GM19043 (cell line): ENCODE measurements around the gene IDI1.
"Not testable (repeated sequence)": the region's sequence is repeated elsewhere in the genome, so short reads cannot be mapped to it uniquely, and the experiment has no call there.

ENCODE experiments used
- ATAC-seq: cut with Tn5 transposase; IDR thresholded peaks from one replicate; pipeline ENCODE4 v1.9.1; 2021; ENCODE audit warnings: low read depth; ENCODE audit not compliant: unreplicated experiment

IDI1 gene

GRCh38 chr10:1048732-1049424, at the start of gene IDI1:
Gene IDI1 (minus strand): TSS chr10:1049119. CDS start chr10:1049003, 116 bp downstream.
- peak; percentile 82 for ATAC-seq

- no peak for ATAC-seq
These were observed 48.5 kb upstream of the IDI1 start for GRCh38 chr10:1097436-1097835.

- no peak for ATAC-seq
These were observed 47.5 kb upstream of the IDI1 start for GRCh38 chr10:1096287-1096889.

- no peak for ATAC-seq
These were observed 46.6 kb upstream of the IDI1 start for GRCh38 chr10:1095498-1095897.

GRCh38 chr10:1094112-1095057, 45.5 kb upstream of the IDI1 start:
- peak; percentile 51 for ATAC-seq

- no peak for ATAC-seq
These were observed 44.8 kb upstream of the IDI1 start for GRCh38 chr10:1093696-1094095.

GRCh38 chr10:1090696-1091095, 41.8 kb upstream of the IDI1 start:
- no peak for ATAC-seq

GRCh38 chr10:1089017-1089689, 40.2 kb upstream of the IDI1 start:
- ATAC-seq = no peak

- no peak for ATAC-seq
These were observed 37.9 kb upstream of the IDI1 start for GRCh38 chr10:1086787-1087186.

- no peak for ATAC-seq
These were observed 36.3 kb upstream of the IDI1 start for GRCh38 chr10:1085258-1085657.

- ATAC-seq = no peak
These were observed 35.4 kb upstream of the IDI1 start for GRCh38 chr10:1084011-1084950.

GRCh38 chr10:1083581-1083980, 34.7 kb upstream of the IDI1 start:
- ATAC-seq = no peak

- no peak for ATAC-seq
These were observed 29.7 kb upstream of the IDI1 start for GRCh38 chr10:1078668-1079067.

GRCh38 chr10:1074748-1075308, 25.9 kb upstream of the IDI1 start:
- ATAC-seq = no peak

GRCh38 chr10:1074052-1074747, 25.3 kb upstream of the IDI1 start:
- ATAC-seq = no peak

- no peak for ATAC-seq
These were observed 22.0 kb upstream of the IDI1 start for GRCh38 chr10:1070919-1071318.

- ATAC-seq = no peak
These were observed 19.8 kb upstream of the IDI1 start for GRCh38 chr10:1068380-1069361.

GRCh38 chr10:1066734-1067133, 17.8 kb upstream of the IDI1 start:
- not testable (repeated sequence) for ATAC-seq
